HFF-Myc (cell line): ENCODE data around the gene PLS3.

Experiments used
- DNase-seq: peaks from one replicate; pipeline ENCODE4 v3.0.0-alpha.2; 2011; ENCODE audit warnings: low read depth; ENCODE audit errors: extremely low read depth
- H3K4me3 ChIP-seq: replicated peaks from 2 replicates; pipeline ENCODE4 v1.5.1; 2011; ENCODE audit warnings: low read depth, mild to moderate bottlenecking, control low read depth, low read length
- CTCF ChIP-seq: IDR thresholded peaks from 2 replicates; pipeline ENCODE4 v1.5.1; 2012; ENCODE audit warnings: mild to moderate bottlenecking, low read depth, low read length, control low read depth; ENCODE audit errors: missing control alignments

The PLS3 gene

GRCh38 chrX:115665122-115665521 is 104.1 kb downstream of the PLS3 start:
- H3K4me3 ChIP-seq: no peak overlapping the region
- no peak for DNase-seq
- TF ChIP-seq CTCF: no peak

GRCh38 chrX:115679460-115679859 is 118.5 kb downstream of the PLS3 start:
- no peak overlapping the region for H3K4me3 ChIP-seq
- TF ChIP-seq CTCF: peak; percentile 21
- no peak for DNase-seq

GRCh38 chrX:115687595-115687994 is 126.6 kb downstream of the PLS3 start:
- TF ChIP-seq CTCF: no peak
- DNase-seq: no peak
- H3K4me3 ChIP-seq: no peak overlapping the region

GRCh38 chrX:115689931-115690330 is 129.0 kb downstream of the PLS3 start:
- no peak for DNase-seq
- no peak for TF ChIP-seq CTCF
- H3K4me3 ChIP-seq: no peak overlapping the region

- peak; percentile 65 for TF ChIP-seq CTCF
- no peak overlapping the region for H3K4me3 ChIP-seq
- peak; percentile 64 for DNase-seq
Measured at GRCh38 chrX:115690511-115691216, 129.7 kb downstream of the PLS3 start.

GRCh38 chrX:115693476-115693875 is 132.5 kb downstream of the PLS3 start:
- no peak for TF ChIP-seq CTCF
- no peak for DNase-seq
- H3K4me3 ChIP-seq: no peak overlapping the region

GRCh38 chrX:115694028-115694427 is 133.1 kb downstream of the PLS3 start:
- no peak overlapping the region for H3K4me3 ChIP-seq
- no peak for TF ChIP-seq CTCF

More at GRCh38 chrX:115694028-115694427, 133.1 kb downstream of the PLS3 start:
- DNase-seq: no peak
